ENCODE results near the gene GSN. TPM values are rescaled to one million over a fixed set of nuclear protein-coding genes. Genes with fewer than 3 reads are reported as not detected.

Gene GSN
- total and polyA plus RNA-seq, 9 of the 15 experiments (the other 6 are each of a cell fraction or from before 2014, with no cell fraction given) = 0.39 to 16.6 (median 8.2) TPM

GRCh38 chr9:121316852-121317373, 49.0 kb downstream of the GSN start:
- WGBS (ENCODE audit: insufficient coverage, low coverage, missing lambda C conversion rate) = 51% methylated on average over 10 of the region's 11 CpGs
- no peak overlapping the region for H2AFZ ChIP-seq (ENCODE audit: low read depth, low read length)
- no peak overlapping the region for H3K27ac ChIP-seq (ENCODE audit: extremely low read depth, low read depth, low read length)
- no peaks in the 10 kb centered on the region for H3K79me2 ChIP-seq (ENCODE audit: control insufficient read depth, insufficient read depth, low read length)
- ChIA-PET CTCF (ENCODE audit: low intra/inter-chr PET ratio) (interaction anchor here (0.9 kb wide), 1 partner anchor 83 kb away, joined by 4 read pairs; no protein-coding TSS in a partner anchor), POLR2A (interaction anchor here (1.2 kb wide), 1 partner anchor 54 kb away, joined by 3 read pairs; no protein-coding TSS in a partner anchor)
- no peaks in the 10 kb centered on the region for H3K9me1 ChIP-seq (ENCODE audit: control insufficient read depth, insufficient read depth, low read length)
- in situ Hi-C loops (cut with MboI) = loop anchor here (5.0 kb wide), 2 partner anchors 80 to 100 kb away; no protein-coding TSS in a partner anchor
- peaks cover 0 to 13% of the 10 kb centered on the region in 2 experiments; a peak in 2 of 5 replicates for H3K4me1 ChIP-seq (replicated peaks in 1 of 2; ENCODE audit: control insufficient read depth in 2 of 2, insufficient read depth in 2 of 2, low read length in 2 of 2)
- DNase-seq (ENCODE audit: extremely low read depth in 1 of 4, low spot score in 3 of 4) (no peak), ATAC-seq (no peak), FAIRE-seq (no peak)
- BruUV-seq (replicated peaks) = no TSS peak
- no peak overlapping the region for H3K4me2 ChIP-seq (ENCODE audit: insufficient read depth, low read length)
- no peaks in the 10 kb centered on the region for H3K9me3 ChIP-seq (replicated peaks; ENCODE audit: control insufficient read depth, insufficient read depth, low read depth, low read length)
- H3K9ac ChIP-seq (ENCODE audit: insufficient read depth in 1 of 2, low read depth in 2 of 2, low read length in 2 of 2) = no peak overlapping the region
- no peaks in the 10 kb centered on the region for H3K27me3 ChIP-seq (ENCODE audit: control insufficient read depth in 2 of 2, insufficient read depth in 2 of 2, low read length in 2 of 2)
- TF ChIP-seq SREBF2 (CRISPR knock-in tag; IDR thresholded peaks at IDR 0.05) (no peak), ILF3 (IDR thresholded peaks at IDR 0.05; ENCODE audit: borderline replicate concordance) (no peak)
- intact Hi-C loops (cut with micrococcal nuclease) = no loop called here
- H3K36me3 ChIP-seq (ENCODE audit: control insufficient read depth, insufficient read depth, low read length) = no peaks in the 10 kb centered on the region
- H3K4me3 ChIP-seq = no peak overlapping the region
- H4K20me1 ChIP-seq (replicated peaks; ENCODE audit: control insufficient read depth, insufficient read depth, low read length) = no peaks in the 10 kb centered on the region

DNA sequence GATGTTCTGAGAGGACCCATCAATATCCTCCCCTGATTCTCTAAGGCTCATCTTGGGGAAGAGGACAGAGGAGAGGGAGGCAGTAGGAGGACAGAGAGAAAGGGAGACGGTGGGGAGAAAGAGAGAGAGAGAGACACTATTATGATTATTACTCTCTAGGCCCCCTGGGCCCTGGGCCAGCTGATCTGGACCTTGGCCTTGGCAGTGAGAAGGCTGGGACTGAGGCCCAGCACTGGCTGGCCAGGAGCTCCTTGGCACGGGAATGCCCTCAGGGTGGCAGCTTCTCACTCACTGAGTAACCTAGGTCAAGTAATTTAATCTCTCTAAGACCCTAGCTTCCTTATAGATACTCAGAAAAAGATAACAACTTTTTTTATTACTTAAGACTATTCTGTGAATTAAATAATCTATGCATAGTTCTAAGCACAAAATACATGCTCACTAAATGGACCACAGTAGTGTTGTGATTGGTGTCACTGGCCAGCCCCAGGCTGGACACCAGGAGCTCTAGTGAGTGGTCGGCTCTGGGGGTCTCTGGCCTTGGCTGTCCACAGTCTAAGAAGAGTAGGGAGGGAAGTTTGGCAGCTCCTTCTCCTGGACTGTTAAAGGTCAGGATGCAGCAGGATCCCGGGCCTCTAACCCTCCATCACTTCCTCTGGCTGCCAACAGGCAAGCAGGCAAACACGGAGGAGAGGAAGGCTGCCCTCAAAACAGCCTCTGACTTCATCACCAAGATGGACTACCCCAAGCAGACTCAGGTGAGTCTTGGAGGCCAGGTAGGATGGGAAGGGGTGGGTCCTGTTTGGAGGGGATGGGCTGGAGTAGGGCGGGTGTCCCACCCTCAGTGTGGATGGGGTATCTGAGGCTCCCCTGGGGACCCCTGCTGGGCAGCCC, 50.0 kb downstream of the GSN start:
- DNase-seq (ENCODE audit: extremely low read depth in 1 of 4, low spot score in 3 of 4) (no peak), FAIRE-seq (no peak), ATAC-seq (no peak)
- H3K79me2 ChIP-seq (ENCODE audit: control insufficient read depth, insufficient read depth, low read length) = no peaks in the 10 kb centered on the region
- BruUV-seq (replicated peaks) = no TSS peak
- in situ Hi-C loops (cut with MboI) (loop anchor here (5.0 kb wide), 2 partner anchors 79 to 101 kb away; no protein-coding TSS in a partner anchor), intact Hi-C loops (cut with micrococcal nuclease) (no loop called here)
- H3K9me3 ChIP-seq (replicated peaks; ENCODE audit: control insufficient read depth, insufficient read depth, low read depth, low read length) = no peaks in the 10 kb centered on the region
- WGBS (ENCODE audit: insufficient coverage, low coverage, missing lambda C conversion rate) = 36% methylated on average over 6 of the region's 6 CpGs
- H2AFZ ChIP-seq (ENCODE audit: low read depth, low read length) = no peak overlapping the region
- peaks cover 0 to 9% of the 10 kb centered on the region in 2 experiments; a peak in 2 of 5 replicates for H3K4me1 ChIP-seq (replicated peaks in 1 of 2; ENCODE audit: control insufficient read depth in 2 of 2, insufficient read depth in 2 of 2, low read length in 2 of 2)
- CTCF ChIA-PET (ENCODE audit: low intra/inter-chr PET ratio) = no interaction called here
- H3K27ac ChIP-seq (ENCODE audit: extremely low read depth, low read depth, low read length) = no peak overlapping the region
- no peak overlapping the region for H3K4me3 ChIP-seq
- H3K9ac ChIP-seq (ENCODE audit: insufficient read depth in 1 of 2, low read depth in 2 of 2, low read length in 2 of 2) = no peak overlapping the region
- no peak overlapping the region for H3K4me2 ChIP-seq (ENCODE audit: insufficient read depth, low read length)
- no peaks in the 10 kb centered on the region for H4K20me1 ChIP-seq (replicated peaks; ENCODE audit: control insufficient read depth, insufficient read depth, low read length)
- H3K9me1 ChIP-seq (ENCODE audit: control insufficient read depth, insufficient read depth, low read length) = no peaks in the 10 kb centered on the region
- POLR2A ChIA-PET = interaction anchor here (1.2 kb wide), 1 partner anchor 53 kb away, joined by 3 read pairs; no protein-coding TSS in a partner anchor
- H3K27me3 ChIP-seq (ENCODE audit: control insufficient read depth in 2 of 2, insufficient read depth in 2 of 2, low read length in 2 of 2) = no peaks in the 10 kb centered on the region
- H3K36me3 ChIP-seq (ENCODE audit: control insufficient read depth, insufficient read depth, low read length) = no peaks in the 10 kb centered on the region
- TF ChIP-seq SMAD1 (IDR thresholded peaks at IDR 0.05; ENCODE audit: low read depth, low read length, partially characterized antibody) = no peak
- TF ChIP-seq E2F6 (IDR thresholded peaks at IDR 0.05; ENCODE audit: borderline replicate concordance in 1 of 2, extremely low read depth in 1 of 2, insufficient read depth in 1 of 2, insufficient read length in 1 of 2, low read depth in 1 of 2, low read length in 1 of 2, poor library complexity in 1 of 2, severe bottlenecking in 1 of 2) = no peak
- no peak for TF ChIP-seq ZKSCAN3 (CRISPR knock-in tag; IDR thresholded peaks at IDR 0.05)
- TF ChIP-seq ZSCAN29 (IDR thresholded peaks at IDR 0.05) = no peak
- TF ChIP-seq ZC3H11A (IDR thresholded peaks at IDR 0.05; ENCODE audit: low read depth, low read length) = no peak
- TF ChIP-seq MAFG (tag; conservative IDR thresholded peaks at IDR 0.05) = no peak
- TF ChIP-seq HEY1 (CRISPR knock-in tag; IDR thresholded peaks at IDR 0.05; ENCODE audit: borderline replicate concordance) = no peak
- TF ChIP-seq GABPB1 (CRISPR knock-in tag; IDR thresholded peaks at IDR 0.05) = no peak
- TF ChIP-seq NR4A1 (CRISPR knock-in tag; IDR thresholded peaks at IDR 0.05) = no peak
- TF ChIP-seq NR4A1 (tag; IDR thresholded peaks at IDR 0.05) = no peak

All from K562 (cell line).